B cell (primary cell): ENCODE data around the gene HYLS1.

Source experiments
- EZH2 ChIP-seq: IDR thresholded peaks from 2 replicates; pipeline ENCODE4 v1.6.1; 2012; ENCODE audit warnings: borderline replicate concordance, low read depth, mild to moderate bottlenecking, moderate library complexity, low read length; ENCODE audit not compliant: insufficient read depth, poor library complexity, severe bottlenecking
- TF ChIP-seq, protein P1 (sequence below): fragments of 200-600 bp; IDR thresholded peaks from one replicate; pipeline ENCODE4 v1.8.0; 2022; ENCODE audit warnings: antibody characterized with exemption, mild to moderate bottlenecking

DNA sequence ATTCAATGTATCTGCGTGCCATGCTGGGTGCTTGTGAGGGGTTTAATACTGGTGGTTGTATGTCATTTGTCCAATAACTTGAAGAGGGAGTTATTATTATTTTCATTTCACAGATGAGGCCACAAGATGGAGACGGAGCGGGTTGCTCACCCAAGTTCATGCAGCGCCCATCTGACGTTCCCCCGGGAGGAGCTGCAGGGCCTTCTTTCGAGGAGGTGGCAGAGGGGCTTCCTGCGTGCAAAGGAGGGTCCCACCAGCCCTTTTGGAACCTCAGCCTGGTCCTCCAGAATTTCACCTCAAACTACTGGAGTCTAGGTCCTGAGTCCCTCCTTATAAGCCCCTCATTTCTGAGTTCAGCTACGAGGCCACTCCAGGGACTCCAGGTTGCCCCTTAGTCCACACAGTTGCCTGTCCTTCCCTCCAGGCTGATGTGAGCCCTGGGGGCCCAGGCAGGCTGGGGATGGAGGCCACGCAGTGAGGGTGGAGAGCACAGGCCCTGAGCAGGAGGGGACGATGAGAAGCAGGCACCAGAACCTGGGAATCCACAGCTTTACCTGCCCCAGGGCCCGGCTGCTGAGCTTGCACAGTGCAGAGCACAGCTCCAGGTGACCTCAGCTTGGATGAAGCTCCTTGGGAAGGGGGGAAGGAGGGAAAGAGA lies 55.4 kb downstream of the HYLS1 start:
- TF ChIP-seq, protein P1, sequence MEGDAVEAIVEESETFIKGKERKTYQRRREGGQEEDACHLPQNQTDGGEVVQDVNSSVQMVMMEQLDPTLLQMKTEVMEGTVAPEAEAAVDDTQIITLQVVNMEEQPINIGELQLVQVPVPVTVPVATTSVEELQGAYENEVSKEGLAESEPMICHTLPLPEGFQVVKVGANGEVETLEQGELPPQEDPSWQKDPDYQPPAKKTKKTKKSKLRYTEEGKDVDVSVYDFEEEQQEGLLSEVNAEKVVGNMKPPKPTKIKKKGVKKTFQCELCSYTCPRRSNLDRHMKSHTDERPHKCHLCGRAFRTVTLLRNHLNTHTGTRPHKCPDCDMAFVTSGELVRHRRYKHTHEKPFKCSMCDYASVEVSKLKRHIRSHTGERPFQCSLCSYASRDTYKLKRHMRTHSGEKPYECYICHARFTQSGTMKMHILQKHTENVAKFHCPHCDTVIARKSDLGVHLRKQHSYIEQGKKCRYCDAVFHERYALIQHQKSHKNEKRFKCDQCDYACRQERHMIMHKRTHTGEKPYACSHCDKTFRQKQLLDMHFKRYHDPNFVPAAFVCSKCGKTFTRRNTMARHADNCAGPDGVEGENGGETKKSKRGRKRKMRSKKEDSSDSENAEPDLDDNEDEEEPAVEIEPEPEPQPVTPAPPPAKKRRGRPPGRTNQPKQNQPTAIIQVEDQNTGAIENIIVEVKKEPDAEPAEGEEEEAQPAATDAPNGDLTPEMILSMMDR, result no peak
- no peak for TF ChIP-seq EZH2
